Left cardiac atrium (tissue), 4 donors: Measurements from ENCODE around the gene CRMP1. TPM values are rescaled to one million over a fixed set of nuclear protein-coding genes. Genes with fewer than 3 reads are reported as not detected.

Experiments
- ATAC-seq, 2 donors: fragments of 200-7000 bp; cut with Tn5 transposase; one replicate each; pipeline ENCODE4 v1.9.1; 2020; ENCODE audit warnings: mild to moderate bottlenecking in 2 of 2, moderate library complexity in 2 of 2
- DNase-seq: peaks from one replicate; pipeline ENCODE4 v3.0.0-alpha.2; 2020
- intact Hi-C, 2 donors: fragments of 100-400 bp; cut with DNase I; formaldehyde crosslinking; loops; one replicate each; pipeline versions ENCODE4 v1.14.1 to v1.15.1; 2022 to 2023
- total RNA-seq, 2 donors: library from RNA; stranded (reverse); fragmentation: NEBNext Ultra II Directional; extraction: Animal tissue kit (Norgen Biotek cat#: 25700); gene quantifications; one replicate each; pipeline ENCODE4 v1.2.1, GENCODE V29; 2021
- donor health status: DM: no; HTN: yes; CAD: no.
- donor health status: DM: no; HTN: yes; CAD: no; lungs with severe emphysema.
- donor health status: DM: yes; HTN: yes; CAD: no.
- donor health status: Dilated cardiomyopathy.

Gene CRMP1
- total RNA-seq, 2 donors from 2014 or later = 0.44 to 1.9 TPM

DNA sequence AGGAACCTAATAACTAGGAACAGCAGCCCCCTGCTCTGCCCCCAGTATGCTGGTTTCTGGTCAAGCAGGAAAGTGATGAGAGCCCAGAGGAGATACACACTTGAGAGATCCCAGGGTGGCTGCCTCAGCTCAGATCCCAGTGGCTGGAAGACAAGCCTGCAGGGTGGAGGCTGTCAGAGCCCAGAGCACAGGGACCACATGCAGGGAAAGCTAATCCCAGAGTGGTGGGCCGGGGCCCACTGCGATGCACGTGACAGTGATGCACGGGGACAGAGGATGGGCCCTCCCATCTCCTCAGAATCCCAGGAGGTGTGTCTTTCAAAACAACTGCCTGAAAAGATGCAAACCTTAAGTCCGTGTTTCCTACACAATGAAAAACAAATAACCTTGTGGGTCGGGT, 29.1 kb upstream of the CRMP1 start:
- ATAC-seq (no peak), DNase-seq (no peak)
- intact Hi-C loops = no loop called here

DNA sequence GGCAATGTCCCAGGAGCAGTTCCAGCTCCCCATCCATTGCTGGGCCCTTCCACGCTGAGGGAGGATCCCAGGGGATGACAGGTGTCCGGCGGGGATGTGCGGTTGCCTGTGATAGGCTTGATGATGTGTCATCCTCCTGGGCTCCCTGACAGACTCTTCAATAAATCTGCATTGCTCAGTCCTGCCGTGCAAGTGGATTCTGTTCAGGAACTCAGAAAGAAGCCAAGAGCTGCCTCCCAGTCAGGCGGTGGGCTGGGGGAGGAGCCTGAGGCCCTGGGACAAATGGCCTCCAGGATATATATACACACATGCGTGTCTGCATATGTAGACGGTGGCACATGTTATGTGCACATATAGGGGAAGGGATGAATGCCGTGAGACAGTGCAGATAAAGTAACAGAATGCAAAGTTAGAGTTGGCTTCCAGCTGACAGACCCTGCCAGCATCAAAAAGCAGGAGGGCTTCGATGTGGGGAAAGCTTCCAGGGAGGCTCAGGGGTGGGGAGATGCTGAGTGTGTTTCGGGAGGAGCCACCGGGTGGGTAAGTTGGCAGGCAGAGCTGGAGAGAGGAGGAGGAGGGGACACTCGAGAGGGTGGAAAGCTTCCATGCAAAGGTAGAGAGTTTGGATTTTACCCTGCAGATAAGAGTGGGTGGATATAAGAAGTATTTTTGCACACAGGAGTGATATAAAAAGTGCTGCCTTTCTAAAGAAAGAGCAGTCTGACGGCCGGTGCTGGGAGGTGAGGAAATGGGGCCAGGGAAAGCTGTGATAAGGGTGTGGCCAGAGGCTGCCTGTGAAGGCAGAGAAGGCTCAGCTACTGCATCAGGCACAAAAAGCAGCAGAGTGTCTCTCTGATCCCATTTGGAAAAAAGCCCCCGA, 28.5 kb upstream of the CRMP1 start:
- intact Hi-C loops = no loop called here
- ATAC-seq (peak in 1 of 2 donors; percentile 33), DNase-seq (no peak)

DNA sequence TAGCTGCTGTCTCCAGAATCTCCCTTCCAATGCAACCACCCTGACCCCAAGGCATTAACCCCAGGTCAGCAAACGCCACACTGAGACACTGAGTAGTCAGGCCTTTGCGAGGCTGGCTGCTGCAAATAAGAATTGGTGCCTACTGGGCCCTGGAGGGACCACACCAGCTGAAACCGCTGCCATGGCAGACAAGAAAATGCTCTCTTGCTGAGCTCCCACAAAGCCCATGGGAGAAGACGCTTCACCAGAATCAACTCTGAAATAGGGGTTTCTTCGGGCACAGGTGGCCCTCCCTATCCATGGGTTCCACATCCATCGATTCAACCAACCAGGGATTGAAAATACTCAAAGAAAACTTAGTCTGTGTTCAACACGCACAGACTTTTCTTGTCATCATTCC, 26.7 kb upstream of the CRMP1 start:
- intact Hi-C loops = no loop called here
- ATAC-seq = no peak
- DNase-seq = no peak

DNA sequence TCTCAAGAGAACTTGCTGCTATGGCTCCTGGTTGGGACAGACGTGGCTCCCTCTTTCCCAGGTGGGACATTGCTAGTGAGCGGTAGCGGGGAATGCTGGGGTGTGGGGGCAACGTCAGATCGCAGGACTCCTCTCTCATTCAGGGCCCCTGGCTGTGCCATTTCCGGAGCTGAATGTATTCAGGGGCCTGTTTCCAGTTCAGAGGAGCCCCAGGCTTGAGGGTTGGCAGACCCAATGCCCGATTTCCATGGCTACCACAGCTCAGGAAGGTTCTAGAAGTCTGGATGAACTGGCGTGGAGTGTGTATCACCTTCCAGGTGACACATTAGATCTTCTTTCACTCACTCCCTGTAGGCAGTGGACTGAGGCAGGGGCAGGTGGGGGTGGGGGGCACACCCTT, 26.2 kb upstream of the CRMP1 start:
- ATAC-seq (no peak), DNase-seq (no peak)
- intact Hi-C loops = no loop called here

DNA sequence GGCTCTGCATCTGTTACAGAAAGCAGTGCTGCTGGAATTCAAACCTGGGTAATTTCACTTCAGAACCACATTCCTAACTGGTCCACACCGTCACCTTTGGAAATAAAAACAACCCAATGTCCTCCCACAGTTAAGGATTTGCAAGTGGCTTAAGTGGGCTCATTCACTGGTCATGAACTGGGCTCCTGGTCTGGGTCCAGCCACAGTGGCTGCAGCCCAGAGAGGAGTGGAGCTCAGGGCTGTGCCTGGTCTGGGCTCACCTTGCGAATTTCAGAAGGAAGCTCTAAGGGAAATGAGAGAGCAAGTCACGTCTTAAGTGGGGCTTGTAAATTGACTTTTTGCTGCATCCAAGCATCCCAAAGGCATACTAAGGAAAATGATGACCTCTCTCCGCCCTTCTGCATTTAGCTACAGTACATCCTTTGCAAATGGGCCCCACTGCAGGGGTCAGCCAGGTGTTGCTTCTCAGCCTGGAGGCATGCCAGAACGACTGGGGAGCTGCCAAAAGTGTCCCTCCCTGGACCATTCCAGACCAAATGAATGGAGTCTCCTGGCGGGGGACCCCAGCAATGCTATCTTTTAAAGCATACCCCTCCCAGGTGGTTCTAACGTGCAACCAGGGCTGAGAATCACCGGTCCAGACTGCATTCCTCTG, 25.6 kb upstream of the CRMP1 start:
- intact Hi-C loops = no loop called here
- DNase-seq = no peak
- no peak for ATAC-seq

DNA sequence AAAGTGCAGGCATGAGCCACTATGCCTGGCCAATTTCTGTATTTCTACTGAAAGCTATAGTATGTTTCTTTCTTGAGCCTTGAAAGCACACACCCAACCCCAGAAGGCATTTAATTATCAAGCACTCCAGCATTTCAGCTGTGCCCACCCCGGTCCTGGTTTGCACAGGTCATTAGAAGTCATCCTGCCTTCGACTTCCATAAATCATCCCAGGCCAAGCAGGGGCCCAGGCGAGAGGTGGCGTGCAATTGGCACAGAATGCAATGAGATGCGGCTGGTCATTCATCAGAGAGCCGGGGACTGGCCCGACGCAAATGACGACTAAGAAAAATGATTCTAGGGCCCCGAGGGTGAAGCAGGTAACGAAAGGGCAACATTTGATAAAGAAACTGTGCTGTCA, 24.8 kb upstream of the CRMP1 start:
- ATAC-seq = no peak

DNA sequence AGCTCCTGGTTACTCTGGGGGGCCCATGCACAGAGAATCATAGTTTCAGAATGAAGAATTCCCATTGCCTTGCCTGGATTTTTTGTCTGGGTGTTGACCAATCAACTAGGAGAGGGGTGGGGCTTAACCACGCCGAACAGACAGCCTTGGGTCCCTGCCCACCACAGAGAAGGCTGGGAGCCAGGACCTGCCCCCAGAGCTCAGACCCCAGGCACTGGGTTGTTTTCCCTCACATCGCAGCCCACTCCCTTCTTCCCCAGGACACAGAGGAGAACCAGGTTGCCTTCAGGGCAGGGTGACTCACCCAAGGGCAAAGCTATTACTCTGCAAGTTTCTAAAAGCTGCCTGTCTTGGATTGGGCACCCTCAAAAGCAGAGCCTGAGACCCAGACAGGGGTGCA, 23.3 kb upstream of the CRMP1 start:
- DNase-seq = no peak
- ATAC-seq = no peak
- intact Hi-C loops = no loop called here

More for the DNA sequence above, 24.8 kb upstream of the CRMP1 start:
- intact Hi-C loops = no loop called here
- DNase-seq = no peak

DNA sequence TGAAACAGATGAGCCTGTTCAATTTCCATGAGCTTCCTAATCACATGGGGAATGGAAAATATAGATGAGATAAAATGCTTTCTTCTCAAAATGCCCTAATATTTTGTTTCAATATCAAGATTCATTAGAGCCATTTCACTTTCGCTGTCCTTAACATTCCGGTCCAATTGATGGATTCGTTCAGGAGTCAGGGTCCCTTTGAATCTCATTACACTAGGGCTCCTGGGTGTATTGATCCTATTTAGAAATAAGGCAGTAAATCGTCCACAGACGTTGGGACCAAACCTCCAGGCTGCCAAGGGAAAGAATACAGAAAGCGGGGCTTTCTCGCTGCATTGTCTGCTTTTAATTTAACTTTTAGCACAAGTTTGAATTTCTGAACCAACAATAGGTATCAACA, 20.6 kb upstream of the CRMP1 start:
- no peak for DNase-seq
- intact Hi-C loops = no loop called here

DNA sequence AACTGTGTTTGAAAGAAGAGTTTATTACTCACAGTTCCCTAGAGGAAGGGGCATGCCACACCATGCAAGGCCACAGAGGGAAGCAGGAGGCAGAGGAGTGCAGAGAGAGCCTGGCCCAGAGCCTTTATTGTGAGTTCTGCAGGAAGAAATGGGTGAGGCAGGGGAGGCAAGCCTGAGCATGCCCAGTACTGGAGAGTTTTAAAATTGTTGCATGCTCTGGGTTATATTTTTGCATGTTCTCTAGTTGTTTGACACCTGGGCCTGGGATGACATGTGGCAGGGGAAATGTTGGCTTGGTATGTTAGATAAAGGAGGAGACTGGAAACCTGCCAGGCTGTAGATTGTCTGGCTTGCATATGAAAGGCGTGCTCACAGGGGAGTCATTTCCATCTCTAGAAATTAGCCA, 19.7 kb upstream of the CRMP1 start:
- intact Hi-C loops = no loop called here

More for the DNA sequence above, 20.6 kb upstream of the CRMP1 start:
- ATAC-seq = no peak

DNA sequence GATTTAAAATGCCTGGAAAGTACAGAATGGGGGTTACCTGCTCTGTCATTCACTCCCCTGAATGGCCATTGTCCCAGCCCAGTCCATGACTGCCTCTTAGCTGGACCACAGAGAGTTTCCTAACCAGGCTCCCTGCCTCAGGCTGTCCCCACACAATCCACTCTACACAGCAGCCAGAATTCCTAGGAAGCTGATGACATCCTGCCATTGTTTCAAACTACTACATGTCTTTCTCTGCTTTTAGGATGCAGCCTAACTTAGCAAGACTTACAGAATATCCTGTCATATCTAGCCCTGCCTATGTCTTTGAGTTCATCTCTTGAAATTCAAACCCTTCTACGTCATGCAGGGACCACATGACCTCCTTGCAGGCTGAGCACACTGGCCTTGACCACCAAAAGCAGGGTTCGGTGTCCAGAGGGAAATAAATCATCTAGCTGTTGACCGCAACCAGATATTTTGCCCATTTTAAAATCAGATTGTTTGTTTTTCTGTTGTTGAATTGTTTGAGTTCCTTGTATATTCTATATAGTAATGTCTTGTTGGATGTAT, 16.1 kb upstream of the CRMP1 start:
- intact Hi-C loops = no loop called here
- no peak for DNase-seq
- ATAC-seq = no peak

More for the DNA sequence above, 19.7 kb upstream of the CRMP1 start:
- DNase-seq (no peak), ATAC-seq (no peak)

DNA sequence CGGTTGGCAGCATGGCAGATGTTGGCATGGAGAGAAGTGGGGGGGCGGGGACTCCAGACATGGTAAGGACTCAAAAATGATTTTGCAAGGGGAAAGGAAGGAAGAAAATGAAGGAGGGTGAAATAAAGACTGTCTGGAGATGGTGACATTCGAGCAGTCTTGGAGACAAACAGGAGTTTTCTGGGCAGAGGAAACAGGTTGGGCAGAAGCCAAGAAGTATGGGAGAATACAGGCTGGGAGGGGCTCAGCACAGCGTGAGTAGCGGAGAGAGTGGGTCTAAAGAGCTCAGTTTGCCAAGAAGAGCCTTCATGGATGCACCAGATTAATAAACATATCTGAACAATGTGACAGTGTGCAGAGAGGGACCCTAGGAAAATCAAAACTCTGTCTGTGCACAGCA, 13.3 kb upstream of the CRMP1 start:
- intact Hi-C loops = no loop called here

DNA sequence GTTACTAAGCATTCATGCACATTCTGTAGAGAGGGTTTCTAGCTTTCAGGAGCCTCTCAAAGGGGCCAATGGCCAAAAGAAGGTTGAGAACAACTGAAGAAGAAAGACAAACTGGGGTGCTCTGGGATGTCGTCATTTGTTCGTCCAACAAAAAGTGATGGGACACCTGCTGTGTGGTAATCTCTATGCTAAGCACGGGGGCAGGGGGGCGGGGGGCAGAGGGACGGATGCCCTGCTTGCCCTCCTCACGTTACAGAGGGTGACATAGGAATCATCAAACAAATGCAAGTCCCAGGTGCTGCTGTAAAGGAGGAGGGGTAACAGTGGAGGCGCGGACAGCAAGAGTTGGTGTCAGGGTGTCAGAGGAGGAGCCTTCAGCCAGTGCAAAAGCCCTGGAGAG, 12.8 kb upstream of the CRMP1 start:
- intact Hi-C loops = no loop called here
- no peak for ATAC-seq
- DNase-seq = no peak

More for the DNA sequence above, 13.3 kb upstream of the CRMP1 start:
- DNase-seq (no peak), ATAC-seq (no peak)

DNA sequence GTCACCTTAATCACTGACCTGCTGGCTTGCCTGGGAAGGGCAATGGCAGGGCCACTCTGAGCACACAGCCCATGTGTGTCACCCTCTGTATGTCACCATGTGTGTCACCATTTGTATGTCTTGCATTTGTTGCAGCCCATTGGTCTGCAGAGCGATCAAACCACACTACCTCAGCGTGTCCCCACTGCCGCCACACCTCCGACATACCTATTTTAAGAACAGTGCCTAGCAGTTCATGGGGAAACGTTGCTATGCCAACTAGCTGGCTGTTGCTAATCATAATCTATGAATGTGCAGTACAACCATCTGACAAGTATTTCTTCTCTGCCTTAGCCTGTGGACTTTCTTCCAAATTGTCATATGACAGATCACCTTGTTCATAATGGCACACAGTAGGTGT, 8.0 kb upstream of the CRMP1 start:
- intact Hi-C loops = no loop called here
- ATAC-seq (no peak), DNase-seq (no peak)

DNA sequence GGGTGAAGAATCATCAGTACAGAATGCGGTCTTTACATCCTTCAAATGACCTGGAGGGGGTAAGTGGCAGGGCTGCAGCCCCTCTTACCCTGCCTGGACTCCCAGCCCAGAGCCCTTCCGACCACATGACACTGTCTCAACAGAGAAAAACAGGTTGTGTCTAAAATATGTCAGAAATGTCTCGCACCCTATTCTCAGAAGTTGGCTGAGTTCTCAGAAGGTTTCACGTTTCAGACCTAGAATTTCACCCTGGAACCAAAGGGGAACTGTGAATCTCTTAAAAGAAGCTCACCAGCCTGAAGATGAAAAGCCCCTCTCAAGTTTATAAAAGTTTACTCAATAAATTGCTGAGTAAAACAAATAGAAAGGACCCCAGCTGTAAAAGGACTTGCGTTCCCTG, 7.0 kb upstream of the CRMP1 start:
- DNase-seq = no peak
- intact Hi-C loops = no loop called here
- ATAC-seq = no peak

DNA sequence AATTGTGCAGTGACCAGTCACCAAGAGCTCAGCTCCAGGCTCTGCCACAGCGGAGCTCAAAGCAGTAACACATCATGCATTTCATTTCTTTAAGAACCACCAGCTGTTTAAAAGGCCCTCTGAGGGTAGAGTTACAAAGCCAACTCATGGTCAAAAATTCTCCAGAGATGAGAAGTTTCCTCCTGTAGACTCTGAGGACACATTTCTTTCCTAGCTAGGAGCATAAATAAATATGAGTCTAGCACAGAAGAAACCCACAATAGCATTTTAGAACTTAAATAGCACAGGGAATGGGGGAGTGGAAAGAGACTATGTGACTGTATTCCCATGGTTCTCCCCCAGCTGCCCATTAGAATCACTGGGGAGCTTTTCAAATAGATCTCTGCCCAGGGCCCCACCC, 6.5 kb upstream of the CRMP1 start:
- intact Hi-C loops = no loop called here
- ATAC-seq = no peak

DNA sequence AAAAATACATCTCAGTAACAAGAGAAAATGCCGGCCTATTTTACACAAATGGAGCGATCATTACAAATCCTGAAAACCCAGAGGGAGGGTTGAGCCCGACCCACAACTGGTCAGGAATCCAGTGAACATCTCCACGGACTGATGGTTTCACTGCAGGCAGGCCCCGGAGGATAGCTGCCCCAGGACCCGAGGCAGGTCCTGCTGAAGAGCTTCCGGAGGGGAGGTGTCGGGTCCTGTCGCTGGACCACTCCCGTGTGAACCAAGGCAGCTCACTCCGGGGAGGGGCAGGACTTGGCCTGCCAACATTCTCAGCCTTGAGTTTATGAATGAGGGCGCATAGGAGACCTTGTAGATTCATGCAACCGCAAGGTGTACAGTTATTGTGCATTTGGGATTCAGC, 4.8 kb upstream of the CRMP1 start:
- intact Hi-C loops = no loop called here
- ATAC-seq (no peak), DNase-seq (no peak)

More for the DNA sequence above, 6.5 kb upstream of the CRMP1 start:
- no peak for DNase-seq

DNA sequence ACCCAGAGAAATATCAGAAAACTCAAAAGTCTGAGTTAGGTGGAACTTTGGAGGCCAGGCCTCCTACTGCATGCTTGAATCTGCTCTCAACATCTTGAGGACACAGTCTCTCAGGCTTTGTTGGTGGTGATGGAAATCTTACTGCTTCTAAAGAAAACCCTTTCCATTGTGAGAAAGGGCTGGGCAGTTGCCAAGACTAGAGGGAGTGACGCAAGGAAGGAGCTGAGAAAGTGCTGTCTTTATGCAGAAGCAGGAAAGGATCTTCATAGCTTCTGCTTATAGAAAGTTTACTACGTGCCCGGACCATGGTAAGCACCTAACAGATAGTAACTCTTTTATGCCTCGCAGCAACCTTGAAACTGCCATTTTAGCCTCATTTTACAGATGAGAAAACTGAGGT, 2.4 kb upstream of the CRMP1 start:
- no peak for DNase-seq
- no peak for ATAC-seq
- intact Hi-C loops = no loop called here

DNA sequence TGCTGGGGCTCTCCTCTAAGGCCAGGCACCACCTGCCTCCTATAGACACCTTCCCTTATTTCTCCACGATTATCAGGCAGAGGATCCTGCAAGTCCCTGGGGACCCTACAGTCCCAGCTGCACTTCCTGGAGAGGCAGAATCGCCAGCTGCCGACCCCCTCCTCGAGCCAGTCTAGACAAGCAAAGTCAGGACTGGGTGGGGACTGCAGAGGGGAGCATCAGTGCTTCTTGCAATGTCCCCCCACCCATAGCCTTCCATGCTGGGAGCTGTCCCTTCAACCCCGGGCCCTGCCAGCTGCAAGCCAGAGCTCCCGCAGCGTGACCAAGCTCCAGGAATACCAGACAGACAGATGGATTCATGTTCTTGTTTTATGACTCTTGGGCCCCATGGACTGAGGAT, 1.4 kb upstream of the CRMP1 start:
- no peak for DNase-seq
- intact Hi-C loops = no loop called here
- ATAC-seq = no peak

DNA sequence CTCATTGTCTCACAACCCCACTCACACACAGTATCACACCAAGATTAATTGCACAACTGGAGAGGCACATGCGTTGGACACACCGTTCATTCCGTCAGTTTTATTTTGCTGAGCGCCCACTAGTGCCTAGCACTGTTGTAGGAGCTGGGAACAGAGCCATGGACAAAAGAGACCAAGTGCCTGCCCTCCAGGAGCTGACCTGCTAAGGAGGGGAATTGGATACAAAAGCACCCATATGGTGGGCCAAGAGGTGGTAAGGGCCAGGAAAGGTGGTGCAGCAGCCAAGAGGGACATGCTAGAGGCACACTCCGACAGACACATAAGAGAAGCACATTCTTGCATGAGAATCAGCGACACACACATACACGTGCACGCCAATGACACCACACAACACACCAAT, 705 bp upstream of the CRMP1 start:
- intact Hi-C loops = no loop called here
- no peak for DNase-seq
- no peak for ATAC-seq

DNA sequence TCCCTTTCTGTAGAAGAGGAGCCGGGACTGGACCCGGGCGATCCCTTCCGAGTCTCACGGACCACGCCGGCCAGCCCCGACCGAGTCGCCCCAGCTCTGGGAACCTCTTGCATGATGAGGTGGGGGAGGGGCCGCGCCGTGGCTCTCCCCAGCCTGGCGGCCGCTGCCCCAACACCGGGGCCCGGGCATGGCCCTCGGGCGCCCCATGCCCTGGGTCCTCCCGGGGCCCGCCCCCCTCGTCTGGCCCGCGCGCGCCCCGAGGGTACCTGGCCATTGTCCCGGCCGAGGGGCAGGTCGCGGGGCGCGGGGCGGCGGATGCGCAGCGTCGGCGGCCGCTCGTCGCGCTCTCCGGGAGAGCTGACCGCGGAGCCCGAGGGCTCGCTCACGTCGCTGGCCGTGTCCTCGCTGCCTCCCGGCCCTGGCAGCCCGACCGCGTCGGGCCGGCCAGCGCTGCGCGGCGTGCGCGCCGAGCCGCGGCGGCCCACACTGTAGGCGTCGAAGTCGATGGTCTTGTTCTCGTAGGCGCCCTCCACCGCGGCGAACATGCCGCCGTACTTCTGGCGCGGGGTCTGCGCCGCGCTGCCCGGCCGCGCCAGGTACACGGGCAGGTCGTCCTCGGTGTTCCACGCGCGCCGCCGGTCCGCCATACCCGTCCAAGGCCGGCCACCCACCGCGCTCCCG, 423 bp downstream of the CRMP1 start:
- intact Hi-C loops = no loop called here
- ATAC-seq (no peak), DNase-seq (no peak)
